Activated T-cell treated with anti-CD3 and anti-CD28 coated beads, Interleukin-2, amount 50 U/mL, for 48 hours (primary cell): ENCODE measurements around the gene PRDM4.
A peak's percentile ranks its signal among the peaks of the same experiment; 100 is the strongest.
"Not testable (repeated sequence)": the region's sequence is repeated elsewhere in the genome, so short reads cannot be mapped to it uniquely, and the experiment has no call there.

ENCODE experiments used
- DNase-seq, 2 experiments: peaks; one replicate each; pipeline ENCODE4 v3.0.0-alpha.2; 2020

Gene PRDM4

DNA sequence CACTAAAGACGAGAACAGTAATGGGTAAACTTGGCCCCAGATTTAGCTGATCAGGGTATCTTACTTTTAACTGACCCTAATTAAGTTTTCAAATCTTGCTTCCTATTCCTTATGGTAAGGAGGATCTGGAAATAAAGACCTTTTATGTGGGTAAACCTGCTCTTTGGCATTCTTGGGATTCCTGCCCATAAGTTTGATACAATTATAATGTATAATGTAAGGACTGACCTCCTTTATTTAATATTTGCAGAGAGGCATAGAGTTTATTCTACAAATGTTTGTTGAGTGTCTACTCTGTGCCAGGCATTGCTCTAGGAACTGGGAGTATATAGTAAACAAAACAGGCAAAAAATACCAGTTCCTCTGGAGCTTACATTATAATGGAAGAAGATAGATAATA lies 4.4 kb upstream of the PRDM4 start:
- no peak for DNase-seq

DNA sequence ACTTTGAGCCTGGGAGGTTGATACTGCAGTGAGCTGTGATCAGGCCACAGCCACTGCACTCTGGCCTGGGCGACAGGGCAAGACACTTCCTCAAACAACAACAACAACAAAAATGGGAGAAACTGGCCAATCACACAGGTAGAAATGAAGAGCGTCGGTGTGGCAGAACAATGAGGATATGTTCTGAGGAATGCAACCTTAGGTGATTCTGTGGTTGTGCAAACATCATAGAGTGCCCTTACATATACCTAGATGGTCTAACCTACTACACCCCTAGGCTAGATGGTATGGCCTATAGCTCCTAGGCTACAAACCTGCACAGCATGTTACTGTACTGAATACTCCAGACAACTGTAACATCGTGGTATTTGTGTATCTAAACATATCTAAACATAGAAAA lies 3.7 kb upstream of the PRDM4 start:
- DNase-seq, result no peak

DNA sequence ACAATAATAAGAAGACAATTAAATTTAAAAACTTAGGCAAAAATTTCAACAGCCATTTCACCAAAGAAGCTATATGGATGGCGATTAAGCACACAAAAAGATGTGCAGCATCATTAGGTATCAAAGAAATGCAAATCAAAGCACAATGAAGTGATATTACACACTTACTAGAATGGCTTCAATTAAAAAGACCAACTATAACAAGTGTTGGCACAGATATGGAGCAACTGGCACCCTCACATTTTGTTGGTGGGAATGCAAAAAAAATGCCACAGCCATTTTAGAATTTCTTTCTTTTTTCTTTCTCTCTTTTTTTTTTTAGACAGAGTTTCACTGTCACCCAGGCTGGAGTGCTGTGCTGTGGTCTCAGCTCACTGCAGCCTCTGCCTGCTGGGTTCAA lies 1.9 kb upstream of the PRDM4 start:
- no peak for DNase-seq

DNA sequence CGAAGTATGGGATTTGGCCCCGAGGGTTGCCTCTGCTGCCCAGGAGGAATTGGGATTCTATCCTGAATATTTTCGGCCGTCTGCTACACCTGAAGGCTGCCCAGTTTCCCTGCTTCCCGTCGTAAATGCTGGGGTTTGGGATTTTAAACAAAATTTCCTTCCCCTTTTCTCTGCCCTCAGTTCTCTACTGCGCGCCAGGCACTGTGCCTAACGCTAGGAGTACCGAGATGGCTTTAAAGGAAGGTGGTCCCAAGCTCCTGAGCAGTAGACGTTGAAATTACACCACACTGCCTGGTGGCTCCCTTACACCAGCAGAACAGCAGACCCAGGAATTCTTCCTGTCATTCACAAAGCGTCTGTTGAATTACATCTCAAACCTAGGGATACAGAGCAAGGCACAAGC lies 566 bp upstream of the PRDM4 start:
- no peak for DNase-seq

DNA sequence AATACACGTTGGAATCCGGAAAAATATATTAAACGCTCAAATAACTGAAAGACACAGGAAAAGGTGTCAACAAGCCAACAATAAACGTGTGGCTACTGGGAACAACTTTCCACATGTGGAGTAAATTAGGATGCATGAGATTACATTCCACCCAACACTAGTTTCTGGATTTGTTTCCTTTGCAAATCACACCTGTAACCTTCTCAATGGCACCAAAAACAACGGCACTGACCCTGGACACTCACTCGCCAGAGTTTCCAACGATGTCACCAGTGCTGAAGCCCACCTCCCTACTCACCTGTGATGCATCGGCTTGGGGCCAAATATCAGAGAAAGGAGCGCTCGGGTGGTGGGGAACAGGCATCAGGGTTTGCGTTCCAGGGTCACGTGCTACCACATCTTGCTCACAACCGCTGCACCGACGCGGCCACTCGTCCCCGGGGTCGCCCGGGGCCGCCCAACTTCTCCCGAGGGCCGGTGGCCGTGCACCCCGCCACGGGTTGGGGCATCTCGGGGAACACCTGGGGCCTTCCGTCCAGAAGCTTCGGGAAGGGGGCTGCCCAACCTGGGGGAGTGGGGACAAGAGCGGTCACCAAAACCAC lies 629 bp downstream of the PRDM4 start:
- DNase-seq, result peak; percentile 58 to 64

DNA sequence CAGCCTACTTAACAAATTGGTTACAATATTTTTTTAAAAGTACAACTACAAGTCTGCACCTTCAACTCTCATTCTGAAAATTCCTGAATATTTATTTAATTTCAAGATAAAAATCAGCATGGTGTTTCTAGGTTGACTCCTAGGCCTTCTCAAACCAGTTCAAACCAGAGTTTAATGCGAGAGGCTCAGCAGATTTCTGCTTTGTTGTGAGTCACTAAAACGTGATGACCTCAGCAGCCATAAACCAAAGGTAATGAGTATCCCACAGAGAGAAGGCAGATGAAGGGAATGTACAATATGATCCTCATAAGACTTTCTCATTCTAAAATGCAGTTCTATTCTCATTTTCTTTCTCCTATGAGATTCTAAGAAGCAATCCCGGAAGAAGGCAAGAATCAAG lies 1.5 kb downstream of the PRDM4 start:
- peak in 1 of 2 experiments; percentile 30 for DNase-seq

DNA sequence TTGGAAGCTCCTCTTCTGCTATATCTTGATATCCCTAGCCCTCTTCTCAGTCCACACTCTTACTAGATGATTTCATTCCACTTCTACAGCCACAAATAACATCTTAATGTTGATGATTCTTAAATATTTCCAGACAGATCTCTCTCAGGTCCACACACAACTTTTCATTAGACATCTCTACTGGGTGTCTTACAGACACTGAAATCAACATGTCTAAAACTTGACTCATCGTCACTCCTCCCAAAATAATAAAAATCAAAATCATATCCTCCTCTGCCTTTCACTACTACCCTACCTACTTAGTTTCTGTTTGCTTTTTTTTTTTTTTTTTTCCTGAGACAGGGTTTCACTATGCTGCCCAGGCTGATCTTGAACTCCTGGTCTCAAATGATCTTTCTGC lies 11.9 kb downstream of the PRDM4 start:
- no peak for DNase-seq

DNA sequence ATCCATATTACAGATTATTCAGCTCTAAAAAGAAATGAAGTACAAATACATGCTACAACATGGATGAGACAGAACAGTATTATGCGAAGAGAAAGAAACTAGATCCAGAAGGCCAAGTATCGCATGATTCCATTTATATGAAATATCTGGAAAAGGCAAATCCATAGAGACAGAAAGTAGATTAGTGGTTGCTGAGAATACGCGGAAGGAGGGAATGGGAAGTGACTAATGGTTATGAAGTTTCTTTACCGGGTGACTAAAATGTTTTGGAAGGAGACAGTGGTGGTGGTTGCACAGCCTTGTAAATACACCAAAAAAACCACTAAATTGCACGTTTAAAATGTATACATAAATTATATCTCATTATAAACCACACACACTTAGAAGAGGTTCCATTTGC lies 12.5 kb downstream of the PRDM4 start:
- DNase-seq, result no peak

DNA sequence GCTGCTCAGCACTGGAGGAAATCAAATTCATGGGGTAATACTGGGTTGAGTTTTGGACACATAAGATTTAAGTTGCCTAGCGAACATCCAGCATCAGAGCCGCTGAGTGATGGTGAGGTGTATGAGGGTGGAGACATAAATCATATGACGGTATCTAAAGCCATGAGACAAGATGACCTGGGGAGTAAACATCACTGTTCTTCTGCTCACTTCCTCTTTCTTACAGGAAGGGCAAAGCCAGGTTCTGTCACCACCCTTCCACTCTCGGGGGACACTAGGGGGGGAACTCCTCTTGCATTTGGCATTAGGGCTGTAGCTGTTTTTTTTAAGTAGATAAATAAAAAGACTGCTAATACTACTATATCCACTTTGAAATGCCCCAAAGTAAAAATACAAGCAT lies 24.0 kb downstream of the PRDM4 start:
- no peak for DNase-seq

DNA sequence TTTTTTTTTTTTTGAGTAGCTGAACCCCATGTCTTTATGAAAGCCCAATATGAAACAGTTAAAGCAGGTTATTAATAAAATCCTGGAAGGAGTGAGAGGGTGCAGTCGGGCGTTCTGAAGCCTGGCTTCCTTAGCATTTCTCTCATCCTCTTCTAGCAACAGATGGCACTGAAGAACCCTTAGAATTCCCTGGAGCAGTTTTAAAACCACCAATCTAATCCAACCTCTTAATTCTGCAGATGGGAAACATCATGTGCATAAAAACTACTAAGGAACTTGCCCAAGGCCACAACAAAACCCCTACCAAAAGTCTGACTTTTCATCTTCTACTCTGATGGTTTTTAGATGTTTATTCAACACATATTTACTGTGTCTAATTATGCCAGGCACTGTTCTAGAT lies 25.2 kb downstream of the PRDM4 start:
- no peak for DNase-seq

DNA sequence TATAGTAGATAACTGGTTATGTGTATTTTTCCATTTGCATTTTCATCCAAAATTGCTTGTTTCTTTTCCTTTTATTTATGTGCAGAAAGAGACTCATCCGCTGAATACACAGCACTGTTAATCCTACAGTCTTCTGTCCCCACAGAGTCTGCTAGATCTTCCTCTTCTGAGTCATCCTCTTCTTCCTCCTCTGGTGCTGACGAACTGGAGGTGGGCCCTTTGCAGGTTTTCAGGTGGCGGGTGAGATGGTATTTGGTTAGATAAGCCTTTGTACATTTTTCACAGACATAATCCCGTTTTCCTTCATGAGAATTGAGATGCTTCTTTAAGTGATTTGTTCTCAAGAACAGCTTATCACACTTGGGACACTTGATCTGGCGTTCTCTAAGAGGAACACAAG lies 26.8 kb downstream of the PRDM4 start:
- DNase-seq, result no peak

DNA sequence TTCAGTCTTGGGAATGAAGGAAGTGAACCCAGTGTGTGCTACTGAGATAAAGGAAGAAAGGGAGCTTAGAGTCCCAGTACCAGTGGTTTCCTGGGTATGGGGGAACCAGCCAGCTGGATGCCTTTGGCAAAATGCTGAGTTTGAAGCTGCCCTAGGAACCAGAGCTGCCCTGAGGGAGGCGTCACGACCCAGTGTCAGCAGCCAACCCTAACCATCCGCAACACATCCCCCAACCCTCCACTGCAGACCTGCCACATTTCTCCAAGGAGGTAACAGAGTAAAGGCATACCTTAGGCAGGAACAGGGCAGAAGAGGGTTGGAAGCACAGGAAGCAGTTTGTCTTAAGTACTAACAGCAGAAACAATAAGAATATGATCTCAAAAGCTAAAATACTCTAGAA lies 28.6 kb downstream of the PRDM4 start:
- no peak for DNase-seq

DNA sequence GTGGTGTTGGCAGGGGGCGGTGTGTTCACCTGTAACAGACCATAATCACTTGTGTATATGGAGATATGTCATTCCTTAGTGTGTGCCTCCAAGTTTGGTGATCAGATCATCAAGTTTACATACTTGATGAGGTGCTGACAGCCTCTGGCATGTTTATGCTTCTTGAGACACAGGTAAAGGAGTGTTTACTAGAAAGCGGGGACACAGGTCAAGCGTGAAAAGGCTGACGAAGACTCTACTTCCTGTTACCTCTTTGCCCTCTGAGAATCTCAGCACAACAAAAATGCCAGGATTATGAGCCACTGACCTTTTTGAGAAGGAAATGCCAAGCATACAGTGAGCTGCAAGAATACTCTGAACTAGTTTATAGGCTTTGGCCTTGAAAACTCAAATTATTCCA lies 29.6 kb downstream of the PRDM4 start:
- no peak for DNase-seq

DNA sequence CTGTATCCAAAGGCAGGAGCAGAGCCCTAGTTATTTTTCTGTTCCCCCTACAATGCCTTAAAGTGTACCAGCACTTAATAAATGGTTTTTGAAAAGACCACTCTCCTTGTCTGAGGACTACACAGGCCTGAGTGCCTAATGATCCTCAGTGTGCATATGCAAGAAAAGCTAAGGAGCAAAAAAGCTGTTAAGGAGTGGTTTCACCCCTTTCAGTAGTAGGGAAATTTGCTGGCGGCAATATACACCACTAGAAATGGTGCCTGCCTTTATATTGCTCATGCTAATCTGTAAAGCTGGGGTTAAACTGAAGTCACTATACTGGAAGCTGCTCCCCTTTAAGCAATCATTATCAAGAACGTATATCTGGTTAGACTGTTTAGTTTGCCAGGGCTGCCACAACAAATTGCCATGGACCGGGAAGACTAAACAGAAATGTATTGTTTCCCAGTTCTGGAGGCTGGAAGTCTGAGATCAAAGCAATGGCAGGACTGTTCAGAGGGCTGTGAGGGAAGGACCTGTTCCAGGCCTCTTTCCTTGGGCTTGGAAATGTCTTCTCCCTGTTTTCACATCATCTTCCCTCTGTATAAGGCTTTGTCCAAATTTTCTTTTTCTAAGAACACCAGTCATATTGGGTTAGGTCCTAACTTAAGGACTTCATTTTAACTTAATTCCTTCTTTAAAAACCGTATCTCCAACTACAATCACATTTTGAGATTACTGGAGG lies 30.2 kb downstream of the PRDM4 start:
- DNase-seq, result no peak

DNA sequence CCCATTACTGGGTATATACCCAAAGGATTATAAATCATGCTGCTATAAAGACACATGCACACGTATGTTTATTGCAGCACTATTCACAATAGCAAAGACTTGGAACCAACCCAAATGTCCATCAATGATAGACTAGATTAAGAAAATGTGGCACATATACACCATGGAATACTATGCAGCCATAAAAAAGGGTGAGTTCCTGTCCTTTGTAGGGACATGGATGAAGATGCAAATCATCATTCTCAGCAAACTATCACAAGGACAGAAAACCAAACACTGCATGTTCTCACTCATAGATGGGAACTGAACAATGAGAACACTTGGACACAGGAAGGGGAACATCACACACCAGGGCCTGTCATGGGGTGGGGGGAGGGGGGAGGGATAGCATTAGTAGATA lies 33.2 kb downstream of the PRDM4 start:
- not testable (repeated sequence) for DNase-seq

DNA sequence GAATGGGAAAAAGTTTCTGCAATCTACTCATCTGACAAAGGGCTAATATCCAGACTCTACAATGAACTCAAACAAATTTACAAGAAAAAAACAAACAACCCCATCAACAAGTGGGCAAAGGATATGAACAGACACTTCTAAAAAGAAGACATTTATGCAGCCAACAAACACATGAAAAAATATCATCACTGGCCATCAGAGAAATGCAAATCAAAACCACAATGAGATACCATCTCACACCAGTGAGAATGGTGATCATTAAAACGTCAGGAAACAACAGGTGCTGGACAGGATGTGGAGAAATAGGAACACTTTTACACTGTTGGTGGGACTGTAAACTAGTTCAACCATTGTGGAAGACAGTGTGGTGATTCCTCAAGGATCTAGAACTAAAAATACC lies 33.6 kb downstream of the PRDM4 start:
- not testable (repeated sequence) for DNase-seq

DNA sequence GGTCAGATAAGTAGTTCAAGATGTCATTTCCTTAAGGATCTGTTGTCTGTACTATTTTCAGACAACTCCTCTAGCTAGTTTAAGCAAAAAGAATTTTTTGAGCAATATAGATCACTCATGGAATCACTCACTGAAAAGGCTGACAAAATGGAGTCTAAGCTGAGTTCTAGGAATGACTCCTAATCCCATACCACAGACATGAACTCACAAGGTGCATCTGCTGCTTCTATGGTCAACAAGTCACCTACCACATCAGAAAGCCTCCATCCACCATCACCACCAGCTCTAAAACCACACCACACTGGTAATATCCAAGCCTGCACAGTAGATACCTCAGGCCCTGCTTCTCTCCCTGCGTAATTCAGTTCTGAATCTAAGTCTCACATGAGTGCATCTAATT lies 42.3 kb downstream of the PRDM4 start:
- DNase-seq, result no peak

DNA sequence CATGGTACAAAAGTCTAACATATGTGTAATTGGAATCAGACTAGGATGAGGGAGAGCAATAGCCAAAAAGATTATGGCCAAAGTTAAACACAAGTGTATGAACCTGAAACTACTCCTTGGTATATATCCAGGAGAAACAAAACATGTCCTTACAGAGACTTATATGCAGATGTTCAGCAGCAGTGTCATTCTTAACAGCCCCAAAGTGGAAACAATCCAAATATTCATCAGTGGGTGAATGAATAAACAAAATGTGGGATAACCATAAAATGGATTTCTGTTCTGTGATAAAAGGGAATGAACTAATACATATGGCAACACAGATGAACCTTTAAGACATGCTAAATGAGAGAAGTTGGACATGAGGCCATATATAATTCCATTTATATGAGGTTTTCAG lies 45.2 kb downstream of the PRDM4 start:
- no peak for DNase-seq

DNA sequence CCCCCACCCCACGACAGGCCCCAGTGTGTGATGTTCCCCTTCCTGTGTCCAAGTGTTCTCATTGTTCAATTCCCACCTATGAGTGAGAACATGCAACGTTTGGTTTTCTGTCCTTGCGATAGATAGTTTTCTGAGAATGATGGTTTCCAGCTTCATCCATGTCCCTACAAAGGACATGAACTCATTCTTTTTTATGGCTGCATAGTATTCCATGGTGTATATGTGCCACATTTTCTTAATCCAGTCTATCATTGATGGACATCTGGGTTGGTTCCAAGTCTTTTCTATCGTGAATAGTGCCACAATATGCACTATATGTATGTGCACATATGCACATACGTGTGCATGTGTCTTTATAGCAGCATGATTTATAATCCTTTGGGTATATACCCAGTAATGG lies 55.4 kb downstream of the PRDM4 start:
- DNase-seq, result not testable (repeated sequence)

DNA sequence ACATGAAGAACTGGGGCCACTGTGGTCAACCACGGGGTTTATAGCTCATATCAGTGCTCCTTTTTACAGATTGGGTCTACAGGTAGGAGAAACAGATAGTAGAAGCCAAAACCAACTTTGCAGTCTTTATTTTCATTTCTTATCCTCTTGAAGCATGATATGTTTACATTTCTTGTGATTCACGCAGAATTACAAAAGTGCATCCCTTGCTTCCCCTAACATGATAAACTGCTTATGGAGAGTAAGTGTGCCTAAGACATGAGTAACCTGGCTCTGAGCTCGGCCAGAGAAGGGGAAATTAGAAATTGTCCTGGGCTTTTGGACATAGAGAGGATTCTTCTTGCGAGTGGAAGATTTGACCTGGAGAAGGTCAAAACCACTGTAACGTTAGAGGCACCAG lies 56.9 kb downstream of the PRDM4 start:
- no peak for DNase-seq

DNA sequence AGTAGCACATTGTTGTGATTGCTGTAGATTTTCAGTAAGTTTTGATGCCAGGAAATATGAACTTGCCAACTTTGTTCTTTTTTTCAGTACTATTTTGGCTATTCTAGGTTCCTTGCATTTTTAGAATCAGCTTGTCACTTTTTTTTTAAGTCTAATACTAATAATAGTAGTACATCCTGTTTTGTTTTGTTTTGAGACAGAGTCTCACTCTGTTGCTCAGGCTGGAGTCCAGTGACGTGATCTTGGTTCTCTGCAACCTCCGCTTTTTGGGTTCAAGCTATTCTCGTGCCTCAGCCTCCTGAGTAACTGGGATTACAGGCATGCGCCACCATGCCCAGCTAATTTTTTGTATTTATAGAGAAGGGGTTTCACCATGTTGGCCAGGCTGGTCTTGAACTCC lies 58.8 kb downstream of the PRDM4 start:
- no peak for DNase-seq

DNA sequence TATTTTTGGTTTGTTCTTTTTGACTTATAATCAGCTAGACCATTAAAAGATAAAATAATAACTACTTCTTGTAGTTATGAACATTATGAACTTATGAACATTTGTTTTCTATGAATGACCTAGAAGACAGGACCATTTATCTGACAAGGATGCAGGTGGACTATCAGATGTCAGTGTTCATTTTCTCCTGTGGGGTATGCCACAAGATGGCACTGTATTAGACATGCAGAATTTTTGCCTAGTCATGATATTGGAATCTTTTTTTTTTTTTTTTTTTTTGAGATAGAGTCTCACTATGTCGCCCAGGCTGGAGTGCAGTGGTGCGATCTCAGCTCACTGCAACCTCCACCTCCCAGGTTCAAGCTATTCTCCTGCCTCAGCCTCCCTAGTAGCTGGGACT lies 65.2 kb downstream of the PRDM4 start:
- DNase-seq, result not testable (repeated sequence)

DNA sequence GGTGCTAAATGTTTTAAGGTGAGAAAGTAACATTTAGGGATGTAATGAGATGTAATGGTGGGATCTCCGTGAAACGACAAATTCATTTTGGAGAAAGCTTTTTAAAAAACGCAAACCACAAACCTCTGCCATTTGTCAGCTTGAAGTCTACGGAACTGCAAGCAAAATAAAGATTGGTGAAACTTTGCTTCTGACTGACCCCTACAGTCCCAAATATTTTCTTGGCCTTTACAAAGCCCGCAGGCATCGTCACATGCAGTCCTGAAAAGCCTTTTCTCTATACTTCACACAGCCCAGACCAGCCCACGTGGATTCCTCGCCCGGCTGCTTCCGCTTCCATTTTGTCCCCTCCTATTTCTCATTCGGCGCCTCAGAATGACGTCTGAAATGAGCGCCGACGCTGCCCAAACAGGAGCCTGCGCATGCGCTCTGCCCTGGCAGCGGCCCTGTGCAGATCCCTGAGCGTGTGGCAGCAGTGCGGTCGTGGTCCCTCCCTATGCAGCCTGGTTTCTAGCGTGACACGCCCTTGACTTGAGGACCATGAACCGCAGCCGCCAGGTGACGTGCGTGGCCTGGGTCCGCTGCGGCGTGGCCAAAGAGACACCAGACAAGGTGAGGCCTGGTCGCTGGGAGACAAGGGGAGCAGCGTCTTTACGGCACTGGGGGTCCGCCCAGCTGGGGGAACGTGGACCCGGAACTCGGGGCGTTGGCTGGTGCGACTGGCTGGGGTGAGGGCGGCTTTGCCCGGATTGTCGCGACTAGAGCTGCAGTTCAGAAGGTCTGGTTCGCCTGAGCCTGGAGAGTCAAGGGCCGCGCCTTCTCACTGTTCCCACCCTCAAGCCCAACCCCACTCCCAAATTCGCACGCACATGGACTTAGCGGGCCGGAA lies 75.3 kb downstream of the PRDM4 start, which contains the start of gene PWP1:
Gene PWP1 (plus strand): TSS at position 440 of the 889 bp plus-strand sequence. CDS start 101 bp downstream, at position 541.
- peak; percentile 95 to 96 for DNase-seq

DNA sequence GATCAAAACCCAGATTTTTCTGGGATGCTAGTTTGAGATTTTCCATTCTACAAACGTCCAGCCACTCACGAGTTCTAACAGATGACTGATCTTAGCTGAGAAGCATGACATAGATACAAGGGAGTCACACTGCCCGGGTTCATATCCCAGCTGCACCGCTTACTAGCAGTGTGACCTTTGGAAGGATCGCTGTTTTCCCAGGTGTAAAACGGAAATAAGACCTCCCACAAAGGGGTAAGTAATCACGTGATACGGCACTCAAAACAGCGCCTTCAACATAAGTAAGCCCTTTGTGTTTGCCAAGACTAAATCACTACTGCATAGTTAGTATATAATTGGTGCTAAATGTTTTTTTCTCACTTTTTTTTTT lies 76.0 kb downstream of the PRDM4 start:
- peak; percentile 46 to 53 for DNase-seq
